HG03196 (cell line): ENCODE results near the gene TBPL2.
"Not testable (repeated sequence)": the region's sequence is repeated elsewhere in the genome, so short reads cannot be mapped to it uniquely, and the experiment has no call there.

Experiments
- ATAC-seq: cut with Tn5 transposase; IDR thresholded peaks from one replicate; pipeline ENCODE4 v1.9.1; 2021; ENCODE audit not compliant: unreplicated experiment

The TBPL2 gene

DNA sequence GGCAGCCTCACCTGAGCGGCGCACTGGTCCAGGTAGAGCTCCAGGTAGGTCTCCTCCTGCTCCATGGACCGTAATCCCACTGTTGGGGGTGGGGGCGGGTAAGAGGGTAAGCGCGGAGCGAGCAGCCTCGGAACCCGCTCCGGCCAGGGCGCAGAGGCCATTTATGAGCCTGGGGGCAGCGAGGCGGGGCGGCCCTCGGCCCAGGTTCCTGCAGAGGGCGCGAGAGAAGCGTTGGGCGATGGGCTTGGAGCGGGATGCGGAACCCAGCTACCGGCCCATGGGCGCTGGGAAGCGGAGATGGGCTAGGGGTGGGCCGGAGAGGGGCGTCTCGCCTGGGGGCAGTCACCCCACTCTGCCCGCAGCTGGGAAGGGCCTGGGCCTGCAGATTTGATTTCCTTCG, at the start of gene TBPL2:
Gene TBPL2, minus strand, starts transcription at position 232 of the 400 bp plus-strand sequence. Its CDS starts 167 bp downstream, at position 65.
- no peak for ATAC-seq

DNA sequence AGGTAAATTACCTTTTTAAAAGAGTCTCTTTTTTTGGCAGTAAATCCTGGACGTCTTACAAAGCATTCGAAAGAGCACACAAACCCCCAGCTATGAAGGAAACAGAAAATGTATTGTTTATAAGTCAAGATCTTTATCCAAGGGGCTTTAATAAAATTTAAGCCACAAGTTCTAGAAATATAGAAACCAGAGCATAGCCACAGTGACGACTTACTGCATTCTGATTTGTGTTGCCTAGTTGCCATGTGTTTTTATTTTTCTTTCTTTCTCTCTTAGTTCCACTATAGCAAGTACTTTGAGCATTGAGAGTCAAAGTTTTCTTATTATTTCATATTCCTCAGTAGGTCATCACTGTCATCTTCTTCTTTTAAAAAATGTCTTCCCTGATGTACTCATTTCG, 47.8 kb upstream of the TBPL2 start:
- no peak for ATAC-seq

- no peak for ATAC-seq
These were observed 42.7 kb upstream of the TBPL2 start for GRCh38 chr14:55482936-55483605.

- no peak for ATAC-seq
These were observed 41.4 kb upstream of the TBPL2 start for GRCh38 chr14:55481769-55482168.

- ATAC-seq, result no peak
These were observed 37.3 kb upstream of the TBPL2 start for GRCh38 chr14:55477680-55478079.

- not testable (repeated sequence) for ATAC-seq
These were observed 36.0 kb upstream of the TBPL2 start for GRCh38 chr14:55476448-55476847.

DNA sequence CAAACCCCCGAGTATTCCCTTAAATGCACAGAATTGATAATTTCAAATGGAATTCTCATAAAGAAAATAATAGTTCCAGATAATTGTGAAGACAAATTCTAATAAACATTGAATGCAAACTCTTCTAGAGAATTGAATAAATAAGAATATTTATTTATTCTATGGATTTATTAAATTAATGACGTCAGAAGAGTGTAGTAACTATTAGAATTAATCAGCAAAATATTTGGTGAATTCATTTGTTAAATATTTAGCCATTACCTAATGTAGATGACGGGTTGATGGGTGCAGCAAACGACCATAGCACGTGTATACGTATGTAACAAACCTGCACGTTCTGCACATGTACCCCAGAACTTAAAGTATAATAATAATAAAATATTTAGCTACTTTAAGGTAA, 33.4 kb upstream of the TBPL2 start:
- ATAC-seq, result no peak

DNA sequence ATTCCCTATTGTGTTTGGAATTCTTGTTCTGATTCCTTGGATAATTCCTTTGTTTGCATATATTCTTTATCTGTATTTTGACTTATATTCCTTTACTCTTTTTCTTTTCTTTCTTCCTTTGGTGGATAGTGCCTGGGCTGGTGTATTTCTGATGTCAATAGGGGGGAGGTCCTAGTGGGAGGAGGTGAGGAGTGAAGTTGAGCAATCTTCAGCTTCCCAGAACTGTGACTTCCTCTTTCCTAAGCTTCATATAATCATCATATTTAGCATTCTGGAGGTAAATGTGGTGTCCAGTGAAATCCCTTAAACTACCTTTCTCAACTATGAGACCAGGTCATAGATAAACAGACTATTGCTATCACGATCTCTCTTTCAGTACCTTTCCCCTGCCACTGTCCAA, 29.6 kb upstream of the TBPL2 start:
- no peak for ATAC-seq

- no peak for ATAC-seq
These were observed 26.9 kb upstream of the TBPL2 start for GRCh38 chr14:55467307-55467706.

- ATAC-seq, result peak; percentile 81
These were observed 18.5 kb upstream of the TBPL2 start for GRCh38 chr14:55458800-55459515.

- ATAC-seq, result no peak
These were observed 17.1 kb upstream of the TBPL2 start for GRCh38 chr14:55457496-55457895.

- ATAC-seq, result not testable (repeated sequence)
These were observed 16.0 kb upstream of the TBPL2 start for GRCh38 chr14:55456411-55456810.

DNA sequence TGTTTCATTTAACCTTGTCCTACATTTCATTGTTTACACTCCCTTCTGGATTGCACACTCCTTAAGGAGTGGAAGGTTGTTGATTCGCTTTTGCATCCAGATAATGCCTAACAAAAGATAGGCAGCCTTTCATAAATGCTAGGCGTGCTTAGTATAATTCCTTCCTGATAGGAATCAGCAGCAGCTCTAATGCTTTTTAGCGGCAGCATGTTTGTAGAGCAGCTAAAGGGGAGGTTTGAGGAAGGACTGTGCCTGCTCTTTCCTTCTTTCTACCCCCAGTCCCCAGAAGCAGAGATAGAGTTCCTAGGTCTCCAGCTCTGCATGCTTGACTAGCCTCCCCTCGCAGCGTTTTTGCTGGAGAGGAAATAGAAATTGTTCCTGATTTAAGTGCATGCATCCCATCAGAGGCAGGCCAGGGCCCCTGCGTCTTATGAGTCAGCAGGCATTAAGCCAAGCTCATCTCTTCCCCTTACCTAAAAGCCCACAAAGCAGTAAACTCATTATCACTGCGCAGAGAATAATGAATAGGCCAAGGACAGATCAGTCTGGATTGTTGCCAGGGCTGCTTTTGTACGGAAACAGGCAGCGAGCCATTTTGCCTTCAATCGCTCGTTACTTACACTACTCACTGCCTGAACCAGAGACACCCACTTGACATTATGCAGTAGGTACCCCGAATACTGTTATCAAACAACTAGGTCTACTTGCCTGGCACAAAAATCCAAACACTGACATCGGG, 14.0 kb upstream of the TBPL2 start:
- no peak for ATAC-seq

GRCh38 chr14:55451950-55452349, 11.5 kb upstream of the TBPL2 start:
- ATAC-seq, result no peak

DNA sequence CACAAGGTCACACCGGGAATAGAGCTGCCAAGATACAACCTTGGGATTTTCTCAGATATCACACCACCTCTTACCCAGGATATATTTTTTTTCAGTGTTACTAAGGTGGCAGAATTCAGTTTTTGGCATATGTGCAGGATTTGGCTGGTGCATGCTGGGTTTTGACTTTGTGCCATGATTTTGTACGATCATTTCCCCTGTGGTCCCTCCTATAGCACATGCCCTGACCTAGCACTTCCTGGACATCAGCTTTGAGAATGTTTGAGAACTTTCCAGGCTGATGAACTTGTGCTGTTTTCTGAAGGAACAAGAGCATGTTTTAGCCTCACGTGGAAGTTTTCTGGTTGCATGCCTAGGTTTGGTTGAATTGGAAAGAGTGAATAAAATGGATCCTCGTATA, 11.0 kb upstream of the TBPL2 start:
- no peak for ATAC-seq

DNA sequence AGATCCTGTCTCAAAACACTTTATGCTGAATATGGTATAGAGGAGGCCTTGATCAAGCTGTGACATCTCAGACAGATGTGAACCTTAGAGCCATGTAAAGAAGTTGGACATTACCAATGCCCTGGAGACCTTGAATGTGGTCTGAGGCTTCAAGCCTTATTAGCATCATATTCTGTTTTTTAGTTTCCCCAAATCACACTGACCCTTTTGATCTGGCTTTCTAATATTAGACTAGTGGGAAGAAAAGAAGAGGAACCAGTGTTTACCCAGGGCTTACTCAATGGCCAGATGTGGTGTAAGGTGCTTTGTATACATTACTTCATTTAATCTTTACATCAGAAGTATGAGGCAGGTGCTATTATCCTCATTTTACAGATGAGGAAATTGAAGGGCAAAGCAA, 10.6 kb upstream of the TBPL2 start:
- no peak for ATAC-seq

DNA sequence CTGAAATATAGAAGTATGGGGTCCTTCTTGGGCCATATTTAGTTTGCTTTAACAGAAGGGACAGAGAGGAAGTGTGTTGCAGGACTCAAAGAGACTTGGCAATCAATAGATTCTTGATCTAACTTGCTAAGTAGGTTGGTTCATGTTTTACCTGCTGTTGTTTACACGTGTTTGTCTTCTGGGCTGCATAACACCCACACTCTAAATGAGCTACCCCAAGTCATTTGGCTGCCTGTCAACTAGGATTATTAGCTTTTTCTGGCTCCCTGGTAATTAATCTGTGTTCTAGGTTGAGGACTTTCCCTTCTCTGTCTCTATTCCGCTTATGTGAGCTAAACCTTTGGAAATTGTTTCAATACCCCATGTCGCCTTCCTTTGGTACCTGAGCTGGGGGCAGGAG, 10.1 kb upstream of the TBPL2 start:
- ATAC-seq, result no peak

DNA sequence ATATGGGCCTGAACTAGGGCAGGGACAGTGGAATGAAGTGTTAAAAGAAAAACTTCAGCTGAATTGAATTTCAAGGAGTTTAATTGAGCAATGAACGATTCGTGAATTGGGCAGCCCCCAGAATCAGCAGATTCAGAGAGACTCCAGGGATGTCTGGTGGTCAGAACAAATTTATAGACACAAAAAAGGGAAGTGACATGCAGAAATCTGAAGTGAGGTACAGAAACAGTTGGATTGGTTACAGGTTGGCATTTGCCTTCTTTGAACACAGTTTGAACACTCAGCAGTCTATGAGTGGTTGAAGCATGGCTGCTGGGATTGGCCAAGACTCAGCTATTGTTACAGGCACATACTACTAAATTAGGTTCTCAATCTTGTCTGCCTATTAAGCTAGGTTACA, 9.7 kb upstream of the TBPL2 start:
- no peak for ATAC-seq

DNA sequence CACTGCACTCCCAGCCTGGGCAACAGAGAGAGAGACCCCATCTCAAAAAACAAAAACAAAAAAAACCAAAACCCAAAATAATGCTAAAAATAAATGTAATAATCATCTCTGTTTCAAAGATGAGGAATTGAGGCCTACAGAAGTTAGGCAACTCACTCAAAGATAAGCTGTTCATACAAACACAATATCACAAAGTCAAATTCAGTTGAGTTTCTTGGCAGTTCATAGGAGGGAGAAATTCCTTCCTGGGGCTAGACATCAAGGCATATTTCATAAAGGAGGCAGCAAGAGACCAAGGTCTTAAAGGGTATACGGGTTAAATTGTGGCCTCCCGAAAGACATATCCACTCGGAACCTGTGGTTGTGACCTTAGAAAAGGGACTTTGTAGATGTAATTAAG, 8.7 kb upstream of the TBPL2 start:
- ATAC-seq, result no peak

- ATAC-seq, result no peak
These were observed 7.8 kb upstream of the TBPL2 start for GRCh38 chr14:55448141-55448614.

DNA sequence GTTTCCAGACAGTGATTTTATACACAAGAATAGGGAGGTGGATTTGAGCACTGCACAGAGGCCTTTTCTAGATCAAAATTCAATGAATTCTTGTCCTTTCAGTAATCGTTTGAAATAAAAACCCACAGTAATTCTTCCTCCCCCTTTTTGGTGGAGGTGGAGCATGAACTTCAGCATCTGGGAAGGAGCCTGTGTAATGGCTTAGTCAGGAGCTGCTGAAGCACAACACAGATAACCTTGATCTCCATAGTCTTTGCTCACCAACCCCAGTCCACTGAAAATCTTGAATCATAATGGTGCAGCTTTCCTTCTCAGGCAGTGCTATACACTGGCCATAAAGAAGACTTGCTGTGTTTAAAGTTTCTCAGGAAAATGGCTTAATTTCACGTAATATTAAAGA, 6.4 kb upstream of the TBPL2 start:
- no peak for ATAC-seq
